PC-3 (cell line): Measurements from ENCODE around the gene COL16A1. TPM values are rescaled to one million over a fixed set of nuclear protein-coding genes. Genes with fewer than 3 reads are reported as not detected.

Experiments used
- ATAC-seq: fragments of 200-7000 bp; cut with Tn5 transposase; 2 replicates; pipeline ENCODE4 v1.9.1; 2020; ENCODE audit warnings: mild to moderate bottlenecking, moderate library complexity
- BruUV-seq: library from RNA; stranded (reverse); fragments of 400-500 nt; replicated peaks from 2 replicates; lab custom pipeline; 2021; lab: Mats Ljungman, UMichigan
- CTCF ChIA-PET: fragments of 300-600 bp; sonication (Branson Sonifier 250); formaldehyde crosslinking; loops from one replicate; lab custom pipeline; 2022; ENCODE audit warnings: antibody characterized with exemption; lab: Charles Lee
- POLR2A ChIA-PET: fragments of 300-600 bp; sonication (Branson Sonifier 250); formaldehyde crosslinking; loops from one replicate; lab custom pipeline; 2022; ENCODE audit warnings: antibody characterized with exemption; ENCODE audit not compliant: unreplicated experiment; lab: Charles Lee
- DNase-seq: peaks from one replicate; pipeline ENCODE4 v3.0.0-alpha.2; 2015
- H2AFZ ChIP-seq: fragments of 300-600 bp; sonication (generic); 2 replicates; pipeline ENCODE4 v1.6.0; 2016; ENCODE audit warnings: antibody characterized with exemption, low read length
- H3F3A ChIP-seq: fragments of 300-600 bp; sonication (generic); one replicate; pipeline ENCODE4 v1.6.0; 2017; ENCODE audit warnings: antibody characterized with exemption, low read length, control low read depth, mild to moderate bottlenecking; ENCODE audit not compliant: unreplicated experiment
- H3K27ac ChIP-seq: fragments of 300-600 bp; sonication (generic); 2 replicates; pipeline ENCODE4 v1.5.1; 2016; ENCODE audit warnings: mild to moderate bottlenecking, low read length
- H3K27me3 ChIP-seq: fragments of 300-600 bp; sonication (generic); 2 replicates; pipeline ENCODE4 v1.6.1; 2016; ENCODE audit warnings: low read length, mixed read lengths
- H3K36me3 ChIP-seq: fragments of 300-600 bp; sonication (generic); 2 replicates; pipeline ENCODE4 v1.6.1; 2016; ENCODE audit warnings: low read depth, mixed run types, low read length, mixed read lengths
- H3K4me1 ChIP-seq: fragments of 300-600 bp; sonication (generic); 2 replicates; pipeline ENCODE4 v1.5.1; 2016; ENCODE audit warnings: low read length; ENCODE audit not compliant: insufficient read depth
- H3K4me2 ChIP-seq: fragments of 300-600 bp; sonication (generic); 2 replicates; pipeline ENCODE4 v1.6.0; 2016; ENCODE audit warnings: low read length
- H3K4me3 ChIP-seq: fragments of 300-600 bp; sonication (generic); 2 replicates; pipeline ENCODE4 v1.5.1; 2016; ENCODE audit warnings: mild to moderate bottlenecking, low read length, mixed read lengths
- H3K79me2 ChIP-seq: fragments of 300-600 bp; sonication (generic); 2 replicates; pipeline ENCODE4 v1.6.1; 2017; ENCODE audit warnings: low read length, mixed read lengths
- H3K9ac ChIP-seq: fragments of 300-600 bp; sonication (generic); 2 replicates; pipeline ENCODE4 v1.6.0; 2016; ENCODE audit warnings: mild to moderate bottlenecking, low read length
- H3K9me2 ChIP-seq: fragments of 300-600 bp; sonication (generic); replicated peaks from 2 replicates; pipeline ENCODE4 v1.6.1; 2016; ENCODE audit warnings: mixed run types, low read length, mixed read lengths
- H3K9me3 ChIP-seq: fragments of 300-600 bp; sonication (generic); 2 replicates; pipeline ENCODE4 v1.6.1; 2016; ENCODE audit warnings: low read length, mixed read lengths
- H4K20me1 ChIP-seq: fragments of 300-600 bp; sonication (generic); 2 replicates; pipeline ENCODE4 v1.6.1; 2016; ENCODE audit warnings: low read length, mixed read lengths
- EZH2 ChIP-seq: fragments of 300-600 bp; sonication (generic); IDR thresholded peaks from one replicate; pipeline ENCODE4 v1.6.1; 2017; ENCODE audit warnings: antibody characterized with exemption, mild to moderate bottlenecking, low read length; ENCODE audit not compliant: unreplicated experiment
- EZH2phosphoT487 ChIP-seq: fragments of 300-600 bp; sonication (generic); IDR thresholded peaks from 2 replicates; pipeline ENCODE4 v1.6.1; 2018; ENCODE audit warnings: mild to moderate bottlenecking, antibody characterized with exemption, low read length, borderline replicate concordance
- intact Hi-C: fragments of 100-400 bp; cut with micrococcal nuclease; formaldehyde crosslinking; loops from 2 replicates; pipeline ENCODE4 v1.9.0; 2023
- total RNA-seq: library from RNA; depleted of rRNA; stranded (reverse); fragments of >200 nt; gene quantifications from 2 replicates; pipeline ENCODE4 v1.2.3, GENCODE V29; 2014
- TF ChIP-seq, protein P1 (sequence below): fragments of 300-600 bp; sonication (generic); conservative IDR thresholded peaks from 2 replicates; pipeline ENCODE4 v1.5.1; 2017; ENCODE audit warnings: antibody characterized with exemption, low read depth, mild to moderate bottlenecking, low read length

The COL16A1 gene
- total RNA-seq, 1 experiment from 2014 or later = 5.0 TPM

DNA sequence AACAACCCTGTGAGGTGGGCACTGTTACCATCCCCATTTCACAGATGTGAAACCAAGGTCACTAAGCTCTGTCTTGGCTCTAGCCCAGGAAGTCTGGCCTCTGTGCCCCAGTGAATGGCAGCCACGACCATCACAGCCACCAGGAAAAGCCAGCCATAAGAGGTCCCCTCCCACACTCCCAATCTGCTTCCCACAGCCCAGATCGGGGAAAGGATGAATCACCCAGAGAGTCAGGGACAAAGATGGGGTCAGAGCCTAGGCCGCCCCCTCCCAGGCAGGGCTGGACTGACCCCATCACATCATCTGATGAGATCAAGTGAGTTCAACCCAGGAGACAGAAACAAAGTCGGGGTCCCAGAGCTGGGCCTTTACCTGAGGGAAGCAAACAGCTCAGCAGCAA lies 22.9 kb upstream of the COL16A1 start:
- no peak for ATAC-seq
- Histone ChIP-seq H3K9ac (no peak overlapping the region), H3K4me3 (no peak overlapping the region), H3K9me3 (no peaks in the 10 kb centered on the region), H3K4me2 (no peak overlapping the region), H3K27ac (no peak overlapping the region), H2AFZ (no peak overlapping the region), H4K20me1 (no peaks in the 10 kb centered on the region), H3K79me2 (no peaks in the 10 kb centered on the region), H3K27me3 (no peaks in the 10 kb centered on the region), H3F3A (no peaks in the 10 kb centered on the region), H3K9me2 (no peaks in the 10 kb centered on the region), H3K36me3 (no peaks in the 10 kb centered on the region), H3K4me1 (no peaks in the 10 kb centered on the region)
- ChIA-PET POLR2A (no interaction called here), CTCF (no interaction called here)
- intact Hi-C loops = no loop called here
- TF ChIP-seq EZH2phosphoT487 = no peak
- TF ChIP-seq, protein P1, sequence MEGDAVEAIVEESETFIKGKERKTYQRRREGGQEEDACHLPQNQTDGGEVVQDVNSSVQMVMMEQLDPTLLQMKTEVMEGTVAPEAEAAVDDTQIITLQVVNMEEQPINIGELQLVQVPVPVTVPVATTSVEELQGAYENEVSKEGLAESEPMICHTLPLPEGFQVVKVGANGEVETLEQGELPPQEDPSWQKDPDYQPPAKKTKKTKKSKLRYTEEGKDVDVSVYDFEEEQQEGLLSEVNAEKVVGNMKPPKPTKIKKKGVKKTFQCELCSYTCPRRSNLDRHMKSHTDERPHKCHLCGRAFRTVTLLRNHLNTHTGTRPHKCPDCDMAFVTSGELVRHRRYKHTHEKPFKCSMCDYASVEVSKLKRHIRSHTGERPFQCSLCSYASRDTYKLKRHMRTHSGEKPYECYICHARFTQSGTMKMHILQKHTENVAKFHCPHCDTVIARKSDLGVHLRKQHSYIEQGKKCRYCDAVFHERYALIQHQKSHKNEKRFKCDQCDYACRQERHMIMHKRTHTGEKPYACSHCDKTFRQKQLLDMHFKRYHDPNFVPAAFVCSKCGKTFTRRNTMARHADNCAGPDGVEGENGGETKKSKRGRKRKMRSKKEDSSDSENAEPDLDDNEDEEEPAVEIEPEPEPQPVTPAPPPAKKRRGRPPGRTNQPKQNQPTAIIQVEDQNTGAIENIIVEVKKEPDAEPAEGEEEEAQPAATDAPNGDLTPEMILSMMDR = no peak
- TF ChIP-seq EZH2 = no peak
- no TSS peak for BruUV-seq
- no peak for DNase-seq

DNA sequence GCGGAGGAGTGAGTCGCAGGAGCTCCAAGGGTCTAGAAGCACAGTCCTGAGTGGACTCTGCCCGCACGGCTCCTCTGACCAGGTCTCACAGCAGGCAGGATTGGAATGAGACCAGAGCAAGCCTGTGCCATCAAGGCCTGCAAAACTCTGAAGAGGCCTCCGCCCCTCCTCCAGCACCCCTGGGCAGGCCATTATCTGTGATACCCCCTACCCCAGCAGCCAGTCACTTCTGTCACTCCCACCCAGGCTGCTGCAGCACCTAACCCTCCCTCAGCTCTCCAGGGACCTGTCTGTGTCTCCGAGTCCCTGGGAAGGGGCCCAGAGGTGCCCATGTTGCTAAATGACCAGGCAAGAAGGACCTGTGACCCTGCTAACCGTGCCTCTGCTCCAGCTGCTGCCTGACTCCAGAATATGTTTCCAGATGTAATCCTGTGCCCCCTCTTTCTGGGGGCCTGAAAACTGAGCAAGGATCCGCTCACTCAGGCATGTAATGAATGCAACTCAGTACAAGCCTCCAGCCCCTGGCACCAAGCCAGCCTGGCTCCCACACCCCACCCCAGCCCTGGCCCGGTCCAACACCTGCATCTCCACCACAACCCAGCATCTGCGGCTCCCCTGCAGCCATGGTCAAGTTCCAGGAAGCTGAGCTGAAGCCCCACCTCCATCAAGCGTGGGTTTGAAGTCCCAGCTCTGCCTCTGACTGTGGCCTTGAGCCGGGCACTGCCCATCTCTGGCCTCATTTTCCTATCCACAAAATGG lies 22.1 kb upstream of the COL16A1 start:
- Histone ChIP-seq H3K36me3 (no peaks in the 10 kb centered on the region), H2AFZ (no peak overlapping the region), H3K4me3 (no peak overlapping the region), H4K20me1 (no peaks in the 10 kb centered on the region), H3K27ac (no peak overlapping the region), H3K4me2 (no peak overlapping the region), H3K4me1 (no peaks in the 10 kb centered on the region), H3K9me3 (no peaks in the 10 kb centered on the region), H3K79me2 (no peaks in the 10 kb centered on the region), H3F3A (no peaks in the 10 kb centered on the region), H3K9ac (no peak overlapping the region), H3K9me2 (no peaks in the 10 kb centered on the region), H3K27me3 (no peaks in the 10 kb centered on the region)
- TF ChIP-seq, protein P1 = no peak
- TF ChIP-seq EZH2 = no peak
- no peak for TF ChIP-seq EZH2phosphoT487
- intact Hi-C loops = no loop called here
- POLR2A ChIA-PET = no interaction called here
- CTCF ChIA-PET = no interaction called here
- DNase-seq (no peak), ATAC-seq (no peak)
- no TSS peak for BruUV-seq

DNA sequence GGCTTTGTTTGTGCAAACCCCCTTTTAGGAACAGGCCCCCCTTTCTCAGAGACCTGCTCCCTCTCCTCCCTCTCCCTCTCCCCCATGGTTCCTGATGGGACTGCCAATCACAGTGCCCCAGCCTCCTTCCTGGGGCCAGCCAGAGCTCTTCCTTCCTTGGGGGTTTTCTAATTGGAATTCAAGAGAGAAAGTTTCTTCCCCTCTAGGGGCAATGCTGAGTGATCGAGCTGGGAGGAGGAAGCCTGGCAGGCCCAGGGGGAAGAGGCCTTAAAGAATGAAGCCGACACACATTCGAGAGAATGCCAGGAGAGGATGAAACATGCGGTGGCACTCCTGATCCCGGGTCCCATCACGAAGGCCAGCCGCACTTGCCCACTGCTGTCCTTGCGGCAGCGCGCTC lies 21.3 kb upstream of the COL16A1 start:
- no peak for ATAC-seq
- intact Hi-C loops = no loop called here

More for the DNA sequence above, 21.3 kb upstream of the COL16A1 start:
- no peak for TF ChIP-seq EZH2
- TF ChIP-seq EZH2phosphoT487 = no peak
- TF ChIP-seq, protein P1 = no peak
- Histone ChIP-seq H3K4me3 (no peak overlapping the region), H3K4me2 (no peak overlapping the region), H3K79me2 (no peaks in the 10 kb centered on the region), H3K27me3 (no peaks in the 10 kb centered on the region), H3K4me1 (no peaks in the 10 kb centered on the region), H3K9ac (no peak overlapping the region), H3K9me2 (no peaks in the 10 kb centered on the region), H3K9me3 (no peaks in the 10 kb centered on the region), H3F3A (no peaks in the 10 kb centered on the region), H3K36me3 (no peaks in the 10 kb centered on the region), H3K27ac (no peak overlapping the region), H4K20me1 (no peaks in the 10 kb centered on the region), H2AFZ (no peak overlapping the region)
- DNase-seq = no peak
- CTCF ChIA-PET = no interaction called here
- BruUV-seq = no TSS peak
- POLR2A ChIA-PET = no interaction called here
